IMR-90 (cell line): ENCODE data around the gene TNNC1.

Experiments used
- CTCF ChIP-seq: conservative IDR thresholded peaks from 2 replicates; pipeline ENCODE4 v1.5.1; 2012; ENCODE audit warnings: mild to moderate bottlenecking, low read depth, low read length, improper control_type of control experiment
- ELK1 ChIP-seq: fragments of 150-350 bp; IDR thresholded peaks from 2 replicates; pipeline ENCODE4 v1.6.1; 2016; ENCODE audit warnings: low read depth, mild to moderate bottlenecking, low read length, moderate library complexity, borderline replicate concordance
- FOS ChIP-seq: fragments of 150-350 bp; IDR thresholded peaks from 2 replicates; pipeline ENCODE4 v1.6.1; 2016; ENCODE audit warnings: low read depth, low read length
- MXI1 ChIP-seq: IDR thresholded peaks from 2 replicates; pipeline ENCODE4 v1.6.1; 2012; ENCODE audit warnings: low read depth, mild to moderate bottlenecking, low read length, moderate library complexity, borderline replicate concordance
- POLR2A ChIP-seq: IDR thresholded peaks from 2 replicates; pipeline ENCODE4 v1.6.1; 2012; ENCODE audit warnings: mild to moderate bottlenecking, low read depth, low read length
- RAD21 ChIP-seq: IDR thresholded peaks from 2 replicates; pipeline ENCODE4 v1.6.1; 2012; ENCODE audit warnings: low read length, improper control_type of control experiment
- SMC3 ChIP-seq: fragments of 150-350 bp; IDR thresholded peaks from 2 replicates; pipeline ENCODE4 v1.6.1; 2016; ENCODE audit warnings: low read depth, mild to moderate bottlenecking, antibody characterized with exemption, low read length, moderate library complexity
- USF2 ChIP-seq: fragments of 150-350 bp; IDR thresholded peaks from 2 replicates; pipeline ENCODE4 v1.6.1; 2017; ENCODE audit warnings: mild to moderate bottlenecking, antibody characterized with exemption, low read length, low read depth

GRCh38 chr3:52438579-52439425 is 15.0 kb downstream of the TNNC1 start:
- TF ChIP-seq POLR2A (no peak), SMC3 (no peak), CTCF (no peak), USF2 (no peak), MXI1 (no peak), FOS (no peak), RAD21 (no peak), ELK1 (no peak)
